ENCODE results near the gene CAPS2.

CAPS2 gene

GRCh38 chr12:75366629-75367028 is 36.5 kb upstream of the CAPS2 start:
- no peak overlapping the region for H3K4me2 ChIP-seq (ENCODE audit: low read depth, low read length, poor library complexity, severe bottlenecking)
- no peak overlapping the region for H3K4me3 ChIP-seq (ENCODE audit: insufficient read depth, low read length, poor library complexity, severe bottlenecking)
- no peaks in the 10 kb centered on the region for H3K79me2 ChIP-seq (ENCODE audit: insufficient read depth, low read length)
- no peak for TF ChIP-seq CTCF (IDR thresholded peaks at IDR 0.05; ENCODE audit: insufficient read depth, low read length, poor library complexity, severe bottlenecking)
- no peak for TF ChIP-seq EZH2phosphoT487 (conservative IDR thresholded peaks at IDR 0.05; ENCODE audit: low read length)
- H2AFZ ChIP-seq (ENCODE audit: low read depth, low read length, severe bottlenecking): no peak overlapping the region
- no peaks in the 10 kb centered on the region for H3F3A ChIP-seq (ENCODE audit: insufficient read depth)
- H3K36me3 ChIP-seq (ENCODE audit: low read length): no peaks in the 10 kb centered on the region
- no peak overlapping the region for H3K9ac ChIP-seq (ENCODE audit: low read length)
- no peaks in the 10 kb centered on the region for H3K9me2 ChIP-seq (replicated peaks; ENCODE audit: insufficient read depth, low read length)
- H3K27ac ChIP-seq (ENCODE audit: low read depth, low read length): no peak overlapping the region
- no peaks in the 10 kb centered on the region for H3K9me3 ChIP-seq (ENCODE audit: insufficient read depth, low read length)
- no peaks in the 10 kb centered on the region for H4K20me1 ChIP-seq (ENCODE audit: low read depth, low read length)
- no peaks in the 10 kb centered on the region for H3K27me3 ChIP-seq (ENCODE audit: low read length)

- Histone ChIP-seq H3K9me3 (ENCODE audit: insufficient read depth, low read length) (no peaks in the 10 kb centered on the region), H3K27ac (ENCODE audit: low read depth, low read length) (no peak overlapping the region), H3K9ac (ENCODE audit: low read length) (no peak overlapping the region), H3K4me3 (ENCODE audit: insufficient read depth, low read length, poor library complexity, severe bottlenecking) (no peak overlapping the region), H3K4me2 (ENCODE audit: low read depth, low read length, poor library complexity, severe bottlenecking) (no peak overlapping the region), H3K9me2 (replicated peaks; ENCODE audit: insufficient read depth, low read length) (no peaks in the 10 kb centered on the region), H4K20me1 (ENCODE audit: low read depth, low read length) (no peaks in the 10 kb centered on the region), H3K36me3 (ENCODE audit: low read length) (no peaks in the 10 kb centered on the region), H3K79me2 (ENCODE audit: insufficient read depth, low read length) (no peaks in the 10 kb centered on the region), H2AFZ (ENCODE audit: low read depth, low read length, severe bottlenecking) (no peak overlapping the region), H3K27me3 (ENCODE audit: low read length) (no peaks in the 10 kb centered on the region), H3F3A (ENCODE audit: insufficient read depth) (no peaks in the 10 kb centered on the region)
- TF ChIP-seq CTCF (IDR thresholded peaks at IDR 0.05; ENCODE audit: insufficient read depth, low read length, poor library complexity, severe bottlenecking) (no peak), EZH2phosphoT487 (conservative IDR thresholded peaks at IDR 0.05; ENCODE audit: low read length) (no peak)
Observed at GRCh38 chr12:75364919-75365318, 34.8 kb upstream of the CAPS2 start.

GRCh38 chr12:75361408-75361807 is 31.3 kb upstream of the CAPS2 start:
- Histone ChIP-seq H3K9me3 (ENCODE audit: insufficient read depth, low read length) (no peaks in the 10 kb centered on the region), H3K4me2 (ENCODE audit: low read depth, low read length, poor library complexity, severe bottlenecking) (no peak overlapping the region), H3K27ac (ENCODE audit: low read depth, low read length) (no peak overlapping the region), H3K9me2 (replicated peaks; ENCODE audit: insufficient read depth, low read length) (no peaks in the 10 kb centered on the region), H3K9ac (ENCODE audit: low read length) (no peak overlapping the region), H3K27me3 (ENCODE audit: low read length) (no peaks in the 10 kb centered on the region), H3K4me3 (ENCODE audit: insufficient read depth, low read length, poor library complexity, severe bottlenecking) (no peak overlapping the region), H3K36me3 (ENCODE audit: low read length) (no peaks in the 10 kb centered on the region), H3F3A (ENCODE audit: insufficient read depth) (no peaks in the 10 kb centered on the region), H2AFZ (ENCODE audit: low read depth, low read length, severe bottlenecking) (no peak overlapping the region), H3K79me2 (ENCODE audit: insufficient read depth, low read length) (no peaks in the 10 kb centered on the region), H4K20me1 (ENCODE audit: low read depth, low read length) (no peaks in the 10 kb centered on the region)
- TF ChIP-seq EZH2phosphoT487 (conservative IDR thresholded peaks at IDR 0.05; ENCODE audit: low read length) (no peak), CTCF (IDR thresholded peaks at IDR 0.05; ENCODE audit: insufficient read depth, low read length, poor library complexity, severe bottlenecking) (no peak)
